ENCODE results near the gene ZSCAN22.
A peak's percentile ranks its signal among the peaks of the same experiment; 100 is the strongest.

DNA sequence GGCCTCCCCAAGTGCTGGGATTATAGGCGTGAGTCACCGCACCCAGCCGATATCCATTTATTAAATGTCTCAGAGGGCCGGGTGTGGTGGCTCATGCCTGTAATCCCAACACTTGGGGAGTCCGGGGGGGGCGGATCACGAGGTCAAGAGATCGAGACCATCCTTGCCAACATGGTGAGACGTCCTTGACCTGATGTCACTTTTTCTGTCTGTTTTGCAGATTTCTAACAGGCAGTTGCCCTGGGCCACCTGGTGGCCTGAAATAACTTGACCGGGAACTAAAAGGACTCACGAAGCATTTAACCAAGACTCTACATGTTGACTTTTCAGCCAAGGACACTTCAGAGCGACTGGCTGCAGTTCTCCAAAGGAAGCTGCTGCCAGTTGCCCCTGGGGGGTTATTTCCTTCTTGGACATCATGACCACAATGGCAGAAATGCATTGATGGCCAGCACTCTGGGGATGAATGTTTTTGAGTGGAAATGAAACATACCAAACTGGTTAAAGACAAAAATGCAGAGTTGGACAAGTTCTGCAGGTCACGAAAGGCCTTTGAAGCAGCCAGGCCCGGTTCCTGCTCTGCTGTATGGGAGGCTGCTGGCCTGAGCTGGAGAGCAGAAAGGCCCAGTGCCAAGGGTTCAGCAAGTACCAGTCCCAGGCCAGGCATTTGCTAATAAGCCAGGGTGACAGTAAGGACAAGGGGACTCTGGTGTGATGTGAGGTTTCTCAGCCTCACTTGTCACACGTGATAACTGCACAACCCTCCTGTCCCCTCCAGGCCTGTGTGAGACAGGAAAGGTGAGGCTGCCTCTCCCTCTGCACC, 45.7 kb downstream of the ZSCAN22 start:
- TF ChIP-seq, protein P1, sequence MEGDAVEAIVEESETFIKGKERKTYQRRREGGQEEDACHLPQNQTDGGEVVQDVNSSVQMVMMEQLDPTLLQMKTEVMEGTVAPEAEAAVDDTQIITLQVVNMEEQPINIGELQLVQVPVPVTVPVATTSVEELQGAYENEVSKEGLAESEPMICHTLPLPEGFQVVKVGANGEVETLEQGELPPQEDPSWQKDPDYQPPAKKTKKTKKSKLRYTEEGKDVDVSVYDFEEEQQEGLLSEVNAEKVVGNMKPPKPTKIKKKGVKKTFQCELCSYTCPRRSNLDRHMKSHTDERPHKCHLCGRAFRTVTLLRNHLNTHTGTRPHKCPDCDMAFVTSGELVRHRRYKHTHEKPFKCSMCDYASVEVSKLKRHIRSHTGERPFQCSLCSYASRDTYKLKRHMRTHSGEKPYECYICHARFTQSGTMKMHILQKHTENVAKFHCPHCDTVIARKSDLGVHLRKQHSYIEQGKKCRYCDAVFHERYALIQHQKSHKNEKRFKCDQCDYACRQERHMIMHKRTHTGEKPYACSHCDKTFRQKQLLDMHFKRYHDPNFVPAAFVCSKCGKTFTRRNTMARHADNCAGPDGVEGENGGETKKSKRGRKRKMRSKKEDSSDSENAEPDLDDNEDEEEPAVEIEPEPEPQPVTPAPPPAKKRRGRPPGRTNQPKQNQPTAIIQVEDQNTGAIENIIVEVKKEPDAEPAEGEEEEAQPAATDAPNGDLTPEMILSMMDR (conservative IDR thresholded peaks at IDR 0.05; ENCODE audit: low read depth, low read length) = peak; percentile 19; the same call in 1 of the 2 replicates
- no peak for TF ChIP-seq POLR2A (IDR thresholded peaks at IDR 0.05; ENCODE audit: low read depth, low read length)
